HG02970 (cell line): ENCODE measurements around the gene CD274.
A peak's percentile ranks its signal among the peaks of the same experiment; 100 is the strongest.
"Not testable (repeated sequence)": the region's sequence is repeated elsewhere in the genome, so short reads cannot be mapped to it uniquely, and the experiment has no call there.

Experiments used
- ATAC-seq: cut with Tn5 transposase; IDR thresholded peaks from one replicate; pipeline ENCODE4 v1.9.1; 2021; ENCODE audit warnings: mild to moderate bottlenecking, moderate library complexity, moderate number of reproducible peaks; ENCODE audit not compliant: unreplicated experiment, low FRiP score

The CD274 gene

DNA sequence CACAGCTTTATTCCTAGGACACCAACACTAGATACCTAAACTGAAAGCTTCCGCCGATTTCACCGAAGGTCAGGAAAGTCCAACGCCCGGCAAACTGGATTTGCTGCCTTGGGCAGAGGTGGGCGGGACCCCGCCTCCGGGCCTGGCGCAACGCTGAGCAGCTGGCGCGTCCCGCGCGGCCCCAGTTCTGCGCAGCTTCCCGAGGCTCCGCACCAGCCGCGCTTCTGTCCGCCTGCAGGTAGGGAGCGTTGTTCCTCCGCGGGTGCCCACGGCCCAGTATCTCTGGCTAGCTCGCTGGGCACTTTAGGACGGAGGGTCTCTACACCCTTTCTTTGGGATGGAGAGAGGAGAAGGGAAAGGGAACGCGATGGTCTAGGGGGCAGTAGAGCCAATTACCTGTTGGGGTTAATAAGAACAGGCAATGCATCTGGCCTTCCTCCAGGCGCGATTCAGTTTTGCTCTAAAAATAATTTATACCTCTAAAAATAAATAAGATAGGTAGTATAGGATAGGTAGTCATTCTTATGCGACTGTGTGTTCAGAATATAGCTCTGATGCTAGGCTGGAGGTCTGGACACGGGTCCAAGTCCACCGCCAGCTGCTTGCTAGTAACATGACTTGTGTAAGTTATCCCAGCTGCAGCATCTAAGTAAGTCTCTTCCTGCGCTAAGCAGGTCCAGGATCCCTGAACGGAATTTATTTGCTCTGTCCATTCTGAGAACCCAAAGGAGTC, at the start of gene CD274:
Gene CD274 (plus strand): TSS at position 184 of the 733 bp plus-strand sequence. CDS start 5,572 bp downstream, outside the sequence.
- ATAC-seq = peak; percentile 60

DNA sequence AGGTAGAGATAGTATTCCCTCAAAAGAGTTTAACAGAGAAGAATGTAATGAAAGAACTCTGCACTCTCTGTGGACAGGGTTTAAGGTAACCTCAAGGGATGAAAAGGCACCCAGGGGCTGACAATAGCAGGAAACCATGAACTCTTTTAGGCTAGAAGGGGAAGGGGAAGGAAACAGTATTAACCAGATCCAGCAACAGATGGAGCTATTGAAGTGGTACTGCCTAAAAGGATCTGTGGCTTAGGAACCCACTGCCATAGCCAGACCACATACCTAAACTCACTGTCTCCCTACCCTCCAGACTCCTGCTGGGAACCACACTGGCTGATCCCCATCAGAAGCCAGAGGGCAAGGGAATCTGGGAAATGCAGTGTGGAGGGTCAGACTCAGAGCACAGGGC, 48.1 kb upstream of the CD274 start:
- no peak for ATAC-seq

GRCh38 chr9:5408596-5408995, 41.7 kb upstream of the CD274 start:
- ATAC-seq = no peak

- ATAC-seq = no peak
Observed at GRCh38 chr9:5416953-5417352, 33.4 kb upstream of the CD274 start.

DNA sequence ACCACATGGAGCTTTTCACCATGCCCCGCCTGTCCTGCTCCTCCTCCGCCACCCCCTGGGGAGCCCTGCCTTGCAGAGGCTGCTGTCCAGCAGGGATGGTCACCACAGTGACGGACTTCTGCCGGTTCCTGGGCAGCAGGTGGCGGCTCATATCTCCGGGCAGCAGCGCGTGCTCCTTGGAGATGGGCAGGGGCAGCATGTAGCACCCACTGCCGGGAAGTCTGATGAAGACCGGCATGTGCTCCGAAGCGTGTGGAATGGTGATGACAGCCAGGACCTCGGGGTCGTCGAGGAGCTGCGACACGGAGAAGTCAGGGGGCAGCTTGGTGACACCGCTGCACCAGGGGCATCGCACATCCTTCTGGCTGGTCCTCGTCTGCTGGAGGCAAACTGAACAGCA, 31.9 kb upstream of the CD274 start:
- no peak for ATAC-seq

DNA sequence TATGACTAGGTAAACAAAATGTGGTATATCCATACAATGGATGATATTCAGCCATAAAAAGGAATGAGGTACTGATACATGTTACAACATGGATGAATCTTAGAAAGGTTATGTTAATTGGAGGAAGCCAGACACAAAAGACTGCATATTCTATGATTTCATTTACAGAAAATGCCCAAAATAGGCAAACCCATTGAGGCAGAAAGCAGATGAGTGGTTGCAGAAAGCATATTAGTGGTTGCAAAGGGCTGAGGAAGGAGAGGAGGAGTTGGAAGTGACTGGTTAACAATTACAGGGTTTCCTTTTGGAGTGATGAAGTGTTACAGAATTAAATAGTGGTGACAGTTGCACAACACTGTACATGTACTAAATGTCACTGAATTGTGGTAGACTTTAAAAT, 30.4 kb upstream of the CD274 start:
- no peak for ATAC-seq

GRCh38 chr9:5421163-5421562, 29.2 kb upstream of the CD274 start:
- no peak for ATAC-seq

GRCh38 chr9:5422276-5422675, 28.1 kb upstream of the CD274 start:
- no peak for ATAC-seq

GRCh38 chr9:5425006-5425628, 25.2 kb upstream of the CD274 start:
- no peak for ATAC-seq

GRCh38 chr9:5427005-5427404, 23.3 kb upstream of the CD274 start:
- no peak for ATAC-seq

DNA sequence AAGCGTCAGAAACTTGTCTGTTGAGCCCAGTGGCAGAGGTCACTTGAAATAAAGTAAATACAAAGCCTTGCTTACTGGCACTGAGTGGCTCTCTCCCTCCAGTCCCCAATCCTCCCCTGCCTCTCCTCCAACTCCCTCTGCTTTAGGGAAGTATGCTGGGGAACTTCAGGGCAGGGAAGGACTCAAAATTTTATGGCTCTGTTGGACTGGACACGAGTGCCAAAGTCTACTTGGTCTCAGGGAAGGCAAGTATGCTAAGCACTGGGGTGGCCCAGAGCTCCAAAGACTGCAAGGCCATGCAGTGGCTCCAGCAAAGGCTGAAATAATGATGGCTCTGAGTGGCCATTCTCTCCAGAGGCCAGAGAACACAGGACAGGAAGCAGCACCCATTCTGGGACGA, 22.2 kb upstream of the CD274 start:
- no peak for ATAC-seq

- no peak for ATAC-seq
Observed at GRCh38 chr9:5428794-5429528, 21.4 kb upstream of the CD274 start.

GRCh38 chr9:5429873-5430564, 20.3 kb upstream of the CD274 start:
- ATAC-seq = no peak

DNA sequence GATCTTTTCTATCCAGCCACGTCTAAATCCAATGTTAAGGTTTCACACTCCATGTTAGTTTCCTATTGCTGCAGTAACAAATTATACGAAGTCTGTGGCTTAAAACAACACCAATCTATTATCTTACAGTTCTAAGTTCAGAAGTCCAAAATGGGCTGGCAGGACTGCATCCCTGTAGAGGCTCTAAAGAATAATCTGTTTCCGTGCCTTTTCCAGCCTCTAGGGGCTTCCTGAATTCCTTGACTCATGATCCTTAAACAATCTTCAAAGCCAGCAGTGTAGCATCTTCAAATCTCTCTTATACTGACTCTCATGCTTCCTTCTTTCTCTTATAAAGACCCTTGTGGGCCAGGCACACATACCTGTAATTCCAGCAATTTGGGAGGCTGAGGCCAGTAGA, 19.4 kb upstream of the CD274 start:
- no peak for ATAC-seq

GRCh38 chr9:5432890-5433289, 17.5 kb upstream of the CD274 start:
- not testable (repeated sequence) for ATAC-seq

DNA sequence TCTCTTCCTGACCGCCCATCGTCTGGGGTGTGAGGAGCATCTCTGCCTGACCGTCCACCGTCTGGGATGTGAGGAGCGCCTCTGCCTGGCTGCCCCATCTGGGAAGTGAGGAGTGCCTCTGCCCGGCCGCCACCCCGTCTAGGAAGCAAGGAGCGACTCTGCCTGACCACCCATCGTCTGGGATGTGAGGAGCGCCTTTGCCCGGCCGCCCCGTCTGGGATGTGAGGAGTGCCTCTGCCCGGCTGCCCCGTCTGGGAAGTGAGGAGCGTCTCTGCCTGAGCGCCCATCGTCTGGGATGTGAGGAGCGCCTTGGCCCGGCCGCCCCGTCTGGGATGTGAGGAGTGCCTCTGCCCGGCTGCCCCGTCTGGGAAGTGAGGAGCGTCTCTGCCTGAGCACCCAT, 17.0 kb upstream of the CD274 start:
- ATAC-seq = not testable (repeated sequence)

- not testable (repeated sequence) for ATAC-seq
Observed at GRCh38 chr9:5433841-5434810, 16.2 kb upstream of the CD274 start.

GRCh38 chr9:5435912-5436311, 14.4 kb upstream of the CD274 start:
- ATAC-seq = no peak

- no peak for ATAC-seq
Observed at GRCh38 chr9:5436441-5436840, 13.9 kb upstream of the CD274 start.
